ENCODE results near the gene CLIP4.

Gene CLIP4

GRCh38 chr2:29110916-29111535 lies 4.2 kb upstream of the CLIP4 start:
- peak; percentile 76 for DNase-seq (ENCODE audit: low read depth)
- TF ChIP-seq, protein P1, sequence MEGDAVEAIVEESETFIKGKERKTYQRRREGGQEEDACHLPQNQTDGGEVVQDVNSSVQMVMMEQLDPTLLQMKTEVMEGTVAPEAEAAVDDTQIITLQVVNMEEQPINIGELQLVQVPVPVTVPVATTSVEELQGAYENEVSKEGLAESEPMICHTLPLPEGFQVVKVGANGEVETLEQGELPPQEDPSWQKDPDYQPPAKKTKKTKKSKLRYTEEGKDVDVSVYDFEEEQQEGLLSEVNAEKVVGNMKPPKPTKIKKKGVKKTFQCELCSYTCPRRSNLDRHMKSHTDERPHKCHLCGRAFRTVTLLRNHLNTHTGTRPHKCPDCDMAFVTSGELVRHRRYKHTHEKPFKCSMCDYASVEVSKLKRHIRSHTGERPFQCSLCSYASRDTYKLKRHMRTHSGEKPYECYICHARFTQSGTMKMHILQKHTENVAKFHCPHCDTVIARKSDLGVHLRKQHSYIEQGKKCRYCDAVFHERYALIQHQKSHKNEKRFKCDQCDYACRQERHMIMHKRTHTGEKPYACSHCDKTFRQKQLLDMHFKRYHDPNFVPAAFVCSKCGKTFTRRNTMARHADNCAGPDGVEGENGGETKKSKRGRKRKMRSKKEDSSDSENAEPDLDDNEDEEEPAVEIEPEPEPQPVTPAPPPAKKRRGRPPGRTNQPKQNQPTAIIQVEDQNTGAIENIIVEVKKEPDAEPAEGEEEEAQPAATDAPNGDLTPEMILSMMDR (IDR thresholded peaks at IDR 0.05; ENCODE audit: insufficient read depth, low read depth, low read length, missing control alignments): no peak
- H3K4me3 ChIP-seq (ENCODE audit: low read length): no peak overlapping the region

DNA sequence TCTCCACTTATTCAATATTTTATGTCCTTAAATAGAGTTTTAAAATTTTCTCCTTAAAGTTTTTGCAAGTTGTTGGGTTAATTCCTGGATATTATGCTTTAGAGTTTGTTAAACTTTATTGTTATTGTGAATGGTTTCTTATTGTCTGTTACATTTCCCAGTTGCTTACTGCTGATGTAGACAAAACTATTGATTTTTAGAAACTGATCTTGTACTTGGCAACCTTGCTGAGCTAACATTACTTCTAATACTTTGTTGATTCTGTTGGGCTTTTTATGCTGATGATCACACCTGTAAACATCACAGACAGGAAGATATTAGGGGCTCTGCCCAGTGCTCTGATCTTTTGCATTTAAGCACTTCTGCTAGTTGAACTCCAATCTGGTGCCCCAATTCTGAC lies 2.8 kb upstream of the CLIP4 start:
- TF ChIP-seq, protein P1 (IDR thresholded peaks at IDR 0.05; ENCODE audit: insufficient read depth, low read depth, low read length, missing control alignments): no peak
- no peak overlapping the region for H3K4me3 ChIP-seq (ENCODE audit: low read length)

DNA sequence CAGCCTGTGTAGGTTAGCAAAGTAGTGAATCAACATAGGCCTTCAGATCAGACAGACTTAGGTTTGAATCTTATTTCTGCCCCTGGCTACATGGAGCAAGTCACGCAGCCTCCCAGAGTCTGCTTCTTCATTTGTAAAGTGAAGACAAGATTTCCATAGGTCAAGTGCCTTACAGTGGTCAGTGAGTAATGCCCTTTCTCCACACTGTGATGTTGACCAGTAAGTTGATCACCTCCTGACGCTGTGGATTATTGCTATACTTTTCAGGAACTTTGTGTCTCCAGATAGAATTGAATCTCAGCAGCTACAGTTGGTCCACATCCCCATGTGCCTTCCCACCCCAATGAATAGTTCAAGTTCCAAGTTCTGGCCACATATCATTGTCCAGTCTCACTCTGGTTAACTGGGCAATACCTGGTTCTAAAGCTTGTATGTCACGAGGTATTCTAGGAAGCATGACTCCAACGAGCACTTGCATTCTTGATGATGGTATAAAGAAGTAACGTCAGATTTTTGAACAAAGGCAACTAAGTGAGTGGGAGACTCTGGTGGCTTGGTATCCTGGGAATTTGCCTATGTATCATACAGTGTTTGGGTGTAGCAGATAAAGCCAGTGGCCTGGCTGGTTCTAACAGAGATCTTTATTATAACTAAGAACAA lies 2.1 kb upstream of the CLIP4 start:
- H3K4me3 ChIP-seq (ENCODE audit: low read length): no peak overlapping the region

More for the DNA sequence above, 2.8 kb upstream of the CLIP4 start:
- DNase-seq (ENCODE audit: low read depth): no peak

GRCh38 chr2:29113891-29114321 lies 1.3 kb upstream of the CLIP4 start:
- peak; percentile 86 for DNase-seq (ENCODE audit: low read depth)
- peak overlapping the region; percentile 56 for H3K4me3 ChIP-seq (ENCODE audit: low read length)
- TF ChIP-seq, protein P1 (IDR thresholded peaks at IDR 0.05; ENCODE audit: insufficient read depth, low read depth, low read length, missing control alignments): no peak

More for the DNA sequence above, 2.1 kb upstream of the CLIP4 start:
- TF ChIP-seq, protein P1 (IDR thresholded peaks at IDR 0.05; ENCODE audit: insufficient read depth, low read depth, low read length, missing control alignments): no peak
- DNase-seq (ENCODE audit: low read depth): peak; percentile 57

DNA sequence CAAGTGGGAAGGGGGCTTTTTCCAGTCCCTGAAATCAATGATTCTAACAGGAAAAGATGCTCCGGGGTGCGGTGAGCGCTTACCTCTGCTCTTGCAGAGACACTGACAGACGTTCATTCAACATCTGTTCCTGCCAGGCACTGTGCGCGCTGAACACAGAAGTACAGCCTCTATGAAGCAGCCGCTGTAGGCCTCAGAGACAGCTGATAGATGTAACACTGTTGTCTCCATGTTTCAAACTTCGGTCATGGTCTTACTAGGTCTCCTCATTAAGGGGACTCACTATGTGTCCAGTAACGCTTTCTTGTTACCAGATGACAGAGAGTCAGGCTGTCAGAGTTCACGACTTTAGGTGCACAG lies 649 bp upstream of the CLIP4 start:
- H3K4me3 ChIP-seq (ENCODE audit: low read length): peak overlapping the region; percentile 56
- DNase-seq (ENCODE audit: low read depth): no peak
- TF ChIP-seq, protein P1 (IDR thresholded peaks at IDR 0.05; ENCODE audit: insufficient read depth, low read depth, low read length, missing control alignments): no peak

DNA sequence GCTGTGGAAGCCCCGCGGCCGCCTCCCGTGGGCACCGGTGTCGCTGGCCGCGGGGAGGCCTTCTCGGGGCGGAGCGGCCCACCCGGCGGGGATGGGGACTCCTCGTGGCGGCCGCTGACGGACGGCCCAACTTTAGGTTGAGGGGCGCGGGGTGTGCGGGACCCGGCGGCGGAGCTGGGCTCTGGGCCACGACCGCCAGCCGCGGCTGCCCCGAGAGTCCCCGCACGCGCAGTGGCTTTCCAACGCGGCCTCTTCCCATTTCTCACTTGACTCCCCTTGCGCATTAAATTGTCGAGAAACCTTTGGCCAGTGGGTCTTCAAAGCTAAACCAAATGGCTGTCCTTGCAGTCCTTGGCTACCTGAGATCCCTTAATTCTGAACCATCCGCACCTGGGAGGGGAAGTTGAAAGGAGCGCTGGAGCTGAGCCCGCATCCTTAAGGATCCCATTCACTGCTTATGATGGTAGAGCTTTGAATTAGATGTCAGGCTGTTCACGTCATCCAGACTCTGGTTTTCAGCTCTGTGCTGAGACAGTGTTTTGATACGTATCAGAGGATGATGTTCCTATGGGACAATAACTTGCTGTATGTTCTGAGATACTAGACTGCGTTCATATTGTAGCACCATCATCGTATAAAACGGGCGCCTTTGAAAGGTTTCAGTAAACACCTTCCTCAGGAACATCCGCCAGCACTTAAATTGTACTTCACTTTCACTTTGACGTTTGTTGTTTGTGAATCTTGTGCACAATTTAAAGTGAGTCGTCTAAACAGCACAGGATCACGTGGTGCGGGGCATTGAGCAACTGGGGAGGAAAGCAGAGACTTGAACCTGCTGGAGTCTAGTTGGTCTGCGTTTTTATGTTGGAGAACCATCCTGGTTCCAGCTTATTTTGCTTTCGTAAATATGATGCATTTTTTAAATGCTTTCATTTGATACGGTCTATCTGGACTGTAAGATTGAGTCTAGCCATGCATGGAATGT lies 874 bp downstream of the CLIP4 start:
- TF ChIP-seq, protein P1 (IDR thresholded peaks at IDR 0.05; ENCODE audit: insufficient read depth, low read depth, low read length, missing control alignments): no peak
- peak; percentile 87 for DNase-seq (ENCODE audit: low read depth)
- peak overlapping the region; percentile 73 for H3K4me3 ChIP-seq (ENCODE audit: low read length)
